HCT116 (cell line): ENCODE data around the gene MED15. TPM values are rescaled to one million over a fixed set of nuclear protein-coding genes. Genes with fewer than 3 reads are reported as not detected.

Experiments used
- ATAC-seq: fragments of 200-7000 bp; cut with Tn5 transposase; 2 replicates; pipeline ENCODE4 v1.9.1; 2020; ENCODE audit warnings: mild to moderate bottlenecking, moderate library complexity
- BruUV-seq: library from RNA; stranded (reverse); fragments of 400-500 nt; replicated peaks from 2 replicates; lab custom pipeline; 2021; lab: Mats Ljungman, UMichigan
- CTCF ChIA-PET: fragments of 300-600 bp; sonication (Branson Sonifier 250); formaldehyde crosslinking; loops from one replicate; lab custom pipeline; 2021; ENCODE audit warnings: antibody characterized with exemption; lab: Charles Lee
- POLR2A ChIA-PET: fragments of 300-600, 350-600 bp; sonication (Branson Sonifier 250); formaldehyde crosslinking; loops from one replicate; lab custom pipeline; 2021; ENCODE audit warnings: antibody characterized with exemption; lab: Charles Lee
- RAD21 ChIA-PET, 2 experiments: fragments of 300-600 bp; sonication (Branson Sonifier 250); formaldehyde crosslinking; loops; one replicate each; lab custom pipeline; 2023; ENCODE audit warnings: low total read pairs in 2 of 2; ENCODE audit not compliant: uncharacterized antibody in 2 of 2, unreplicated experiment in 2 of 2, low non-redundant PET in 1 of 2; lab: Charles Lee
- DNase-seq: peaks from one replicate; pipeline ENCODE4 v3.0.0-alpha.2; 2010; ENCODE audit warnings: low read depth, low spot score
- H2AFZ ChIP-seq: fragments of 200-600 bp; shearing (Covaris generic), sonication (generic); 2 replicates; pipeline ENCODE4 v1.6.1; 2017; ENCODE audit warnings: low read depth, mixed run types, mixed read lengths, antibody characterized with exemption, low read length; ENCODE audit not compliant: poor library complexity, severe bottlenecking
- H3K27ac ChIP-seq: 2 replicates; pipeline ENCODE4 v1.5.1; 2012; ENCODE audit warnings: low read depth, low read length
- H3K27me3 ChIP-seq: fragments of 200-600 bp; sonication (generic); 2 replicates; pipeline ENCODE4 v1.6.1; 2016; ENCODE audit warnings: mixed run types, low read length, mixed read lengths; ENCODE audit not compliant: insufficient read depth
- H3K36me3 ChIP-seq, 2 experiments: fragments of 200-500 bp in 1 of 2; fragments of 200-600 bp in 1 of 2; sonication (Bioruptor generic) in 1 of 2; sonication (generic) in 1 of 2; 2 replicates each; pipeline versions ENCODE4 v1.5.1 to v1.6.1; 2014 to 2016; ENCODE audit warnings: low read length in 2 of 2, inconsistent platforms in 1 of 2, mixed read lengths in 1 of 2, mixed run types in 1 of 2; ENCODE audit not compliant: insufficient read depth in 2 of 2, control insufficient read depth in 1 of 2
- H3K4me1 ChIP-seq, 2 experiments: fragments of 200-600 bp in 1 of 2; sonication (generic) in 1 of 2; 2 replicates each; pipeline versions ENCODE4 v1.5.1 to v1.6.1; 2012 to 2017; ENCODE audit warnings: low read length in 2 of 2, inconsistent platforms in 1 of 2, mild to moderate bottlenecking in 1 of 2, mixed read lengths in 1 of 2, mixed run types in 1 of 2, moderate library complexity in 1 of 2; ENCODE audit not compliant: insufficient read depth in 2 of 2, control insufficient read depth in 1 of 2
- H3K4me2 ChIP-seq: fragments of 200-600 bp; sonication (generic); 2 replicates; pipeline ENCODE4 v1.6.1; 2017; ENCODE audit warnings: mixed run types, low read length, mixed read lengths
- H3K4me3 ChIP-seq, 2 experiments: fragments of 200-600 bp in 1 of 2; sonication (generic) in 1 of 2; replicated peaks in 1 of 2; 2 replicates each; pipeline ENCODE4 v1.5.1; 2011 to 2016; ENCODE audit warnings: low read length in 2 of 2, control low read depth in 1 of 2, low read depth in 1 of 2, mild to moderate bottlenecking in 1 of 2, mixed read lengths in 1 of 2, mixed run types in 1 of 2
- H3K79me2 ChIP-seq: fragments of 200-600 bp; sonication (generic); 2 replicates; pipeline ENCODE4 v1.6.1; 2017; ENCODE audit warnings: mild to moderate bottlenecking, mixed run types, low read length, moderate library complexity, mixed read lengths; ENCODE audit not compliant: insufficient read depth
- H3K9ac ChIP-seq: fragments of 200-600 bp; sonication (generic); 2 replicates; pipeline ENCODE4 v1.6.1; 2016; ENCODE audit warnings: low read length, mixed read lengths
- H3K9me2 ChIP-seq: fragments of 200-600 bp; sonication (generic), shearing (Covaris generic); 2 replicates; pipeline ENCODE4 v1.6.1; 2017; ENCODE audit warnings: mixed run types, mild to moderate bottlenecking, moderate library complexity; ENCODE audit not compliant: insufficient read depth
- H3K9me3 ChIP-seq, 2 experiments: fragments of 200-500 bp in 1 of 2; fragments of 200-600 bp in 1 of 2; sonication (Bioruptor generic) in 1 of 2; sonication (generic) in 1 of 2; 2 replicates each; pipeline ENCODE4 v1.6.1; 2014 to 2017; ENCODE audit warnings: low read length in 2 of 2, mixed read lengths in 2 of 2, inconsistent platforms in 1 of 2, low read depth in 1 of 2, mild to moderate bottlenecking in 1 of 2, mixed run types in 1 of 2, moderate library complexity in 1 of 2; ENCODE audit not compliant: control insufficient read depth in 1 of 2, insufficient read depth in 1 of 2
- H4K20me1 ChIP-seq: fragments of 200-600 bp; sonication (generic), shearing (Covaris generic); 2 replicates; pipeline ENCODE4 v1.6.1; 2017; ENCODE audit warnings: mixed run types, mild to moderate bottlenecking, moderate library complexity; ENCODE audit not compliant: insufficient read depth
- CTCF ChIP-seq, 3 experiments: fragments of 200-600 bp in 1 of 3; sonication (generic) in 1 of 3; IDR thresholded peaks in 2 of 3; conservative IDR thresholded peaks in 1 of 3; 2 replicates each; pipeline ENCODE4 v1.5.1; 2012 to 2017; ENCODE audit warnings: low read depth in 2 of 3, low read length in 2 of 3, antibody characterized with exemption in 1 of 3, borderline replicate concordance in 1 of 3, control low read depth in 1 of 3, mild to moderate bottlenecking in 1 of 3, mixed read lengths in 1 of 3, mixed run types in 1 of 3, moderate library complexity in 1 of 3; ENCODE audit not compliant: insufficient read depth in 1 of 3
- EZH2 ChIP-seq: fragments of 200-600 bp; sonication (generic); IDR thresholded peaks from 2 replicates; pipeline ENCODE4 v1.6.1; 2017; ENCODE audit warnings: antibody characterized with exemption, mixed run types
- MAX ChIP-seq: IDR thresholded peaks from 2 replicates; pipeline ENCODE4 v1.6.1; 2012
- POLR2A ChIP-seq: IDR thresholded peaks from 2 replicates; pipeline ENCODE4 v1.7.0; 2011; ENCODE audit warnings: borderline replicate concordance; ENCODE audit not compliant: insufficient read depth, insufficient read length; ENCODE audit errors: extremely low read depth
- POLR2AphosphoS5 ChIP-seq: IDR thresholded peaks from 2 replicates; pipeline ENCODE4 v1.6.1; 2011; ENCODE audit warnings: mild to moderate bottlenecking, low read depth, low read length, moderate library complexity
- RAD21 ChIP-seq: IDR thresholded peaks from 2 replicates; pipeline ENCODE4 v1.6.1; 2012; ENCODE audit warnings: low read depth, mild to moderate bottlenecking
- SIN3A ChIP-seq: IDR thresholded peaks from 2 replicates; pipeline ENCODE4 v1.6.1; 2012; ENCODE audit warnings: low read depth
- TCF7L2 ChIP-seq: IDR thresholded peaks from 2 replicates; pipeline ENCODE4 v1.7.0; 2011; ENCODE audit warnings: borderline replicate concordance, inconsistent platforms; ENCODE audit not compliant: insufficient read depth, insufficient read length; ENCODE audit errors: extremely low read depth
- YY1 ChIP-seq: IDR thresholded peaks from 2 replicates; pipeline ENCODE4 v1.6.1; 2011; ENCODE audit warnings: low read length, low read depth, moderate library complexity, mild to moderate bottlenecking; ENCODE audit not compliant: insufficient replicate concordance; ENCODE audit errors: extremely low read depth
- ZFX ChIP-seq: fragments of 450-650 bp; IDR thresholded peaks from 2 replicates; pipeline ENCODE4 v1.6.1; 2017
- intact Hi-C: fragments of 100-400 bp; cut with micrococcal nuclease; formaldehyde crosslinking; loops from 2 replicates; pipeline ENCODE4 v1.10.0; 2022
- total RNA-seq: library from RNA; stranded (reverse); gene quantifications from one replicate; pipeline ENCODE4 v1.2.1, GENCODE V29; 2021; ENCODE audit not compliant: unreplicated experiment
- TF ChIP-seq, protein P1 (sequence below): IDR thresholded peaks from 2 replicates; pipeline ENCODE4 v1.6.1; 2012; ENCODE audit warnings: low read depth
- TF ChIP-seq, protein P2 (sequence below): IDR thresholded peaks from 2 replicates; pipeline ENCODE4 v1.6.1; 2012

The MED15 gene
- total RNA-seq, 1 experiment from 2014 or later: 81.3 TPM

DNA sequence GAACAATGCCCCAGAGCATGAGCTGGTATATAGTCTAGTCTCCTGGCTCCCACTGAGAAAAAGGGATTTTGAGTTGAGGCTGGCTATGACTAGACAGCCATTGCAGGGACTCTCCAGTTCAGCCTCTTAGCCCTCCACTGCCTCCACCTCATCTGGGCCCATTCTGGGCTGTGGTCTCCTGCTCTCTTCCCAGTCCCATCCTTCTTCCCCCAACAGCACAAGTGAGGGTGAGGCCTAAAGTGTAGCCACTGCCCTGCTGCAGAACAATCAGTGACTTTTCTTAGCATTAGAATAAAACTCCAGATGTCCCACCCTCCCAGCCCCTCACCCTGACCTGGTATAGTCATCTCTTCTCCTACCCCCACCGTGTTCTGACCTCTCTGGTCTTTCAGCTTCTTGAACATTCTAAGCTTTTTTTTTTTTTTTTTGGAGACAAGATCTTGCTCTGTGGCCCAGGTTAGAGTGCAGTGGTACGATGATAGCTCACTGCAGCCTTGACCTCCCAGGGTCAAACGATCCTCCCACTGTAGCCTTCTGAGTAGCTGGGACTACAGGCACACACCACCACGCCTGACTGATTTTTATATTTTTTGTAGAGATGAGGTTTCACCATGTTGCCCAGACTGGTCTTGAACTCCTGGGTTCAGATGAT lies 4.3 kb downstream of the MED15 start:
- ChIA-PET CTCF (interaction anchor here (1.1 kb wide), 1 partner anchor 52 kb away, joined by 5 read pairs; no protein-coding TSS in a partner anchor), RAD21 (no interaction called here), POLR2A (interaction anchor here (0.9 kb wide), 1 partner anchor 18 kb away, joined by 4 read pairs; no protein-coding TSS in a partner anchor)
- no peak overlapping the region for H3K4me2 ChIP-seq
- TF ChIP-seq ZFX (no peak), TCF7L2 (no peak), SIN3A (no peak), RAD21 (no peak), EZH2 (no peak), YY1 (no peak), CTCF (IDR thresholded peaks at IDR 0.05 in 2 of 3, conservative IDR thresholded peaks at IDR 0.05 in 1 of 3; ENCODE audit: borderline replicate concordance in 1 of 3, insufficient read depth in 1 of 3, low read depth in 2 of 3, low read length in 2 of 3) (no peak), MAX (no peak), POLR2A (no peak), POLR2AphosphoS5 (no peak)
- TF ChIP-seq, protein P1, sequence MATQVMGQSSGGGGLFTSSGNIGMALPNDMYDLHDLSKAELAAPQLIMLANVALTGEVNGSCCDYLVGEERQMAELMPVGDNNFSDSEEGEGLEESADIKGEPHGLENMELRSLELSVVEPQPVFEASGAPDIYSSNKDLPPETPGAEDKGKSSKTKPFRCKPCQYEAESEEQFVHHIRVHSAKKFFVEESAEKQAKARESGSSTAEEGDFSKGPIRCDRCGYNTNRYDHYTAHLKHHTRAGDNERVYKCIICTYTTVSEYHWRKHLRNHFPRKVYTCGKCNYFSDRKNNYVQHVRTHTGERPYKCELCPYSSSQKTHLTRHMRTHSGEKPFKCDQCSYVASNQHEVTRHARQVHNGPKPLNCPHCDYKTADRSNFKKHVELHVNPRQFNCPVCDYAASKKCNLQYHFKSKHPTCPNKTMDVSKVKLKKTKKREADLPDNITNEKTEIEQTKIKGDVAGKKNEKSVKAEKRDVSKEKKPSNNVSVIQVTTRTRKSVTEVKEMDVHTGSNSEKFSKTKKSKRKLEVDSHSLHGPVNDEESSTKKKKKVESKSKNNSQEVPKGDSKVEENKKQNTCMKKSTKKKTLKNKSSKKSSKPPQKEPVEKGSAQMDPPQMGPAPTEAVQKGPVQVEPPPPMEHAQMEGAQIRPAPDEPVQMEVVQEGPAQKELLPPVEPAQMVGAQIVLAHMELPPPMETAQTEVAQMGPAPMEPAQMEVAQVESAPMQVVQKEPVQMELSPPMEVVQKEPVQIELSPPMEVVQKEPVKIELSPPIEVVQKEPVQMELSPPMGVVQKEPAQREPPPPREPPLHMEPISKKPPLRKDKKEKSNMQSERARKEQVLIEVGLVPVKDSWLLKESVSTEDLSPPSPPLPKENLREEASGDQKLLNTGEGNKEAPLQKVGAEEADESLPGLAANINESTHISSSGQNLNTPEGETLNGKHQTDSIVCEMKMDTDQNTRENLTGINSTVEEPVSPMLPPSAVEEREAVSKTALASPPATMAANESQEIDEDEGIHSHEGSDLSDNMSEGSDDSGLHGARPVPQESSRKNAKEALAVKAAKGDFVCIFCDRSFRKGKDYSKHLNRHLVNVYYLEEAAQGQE: no peak
- TF ChIP-seq, protein P2, sequence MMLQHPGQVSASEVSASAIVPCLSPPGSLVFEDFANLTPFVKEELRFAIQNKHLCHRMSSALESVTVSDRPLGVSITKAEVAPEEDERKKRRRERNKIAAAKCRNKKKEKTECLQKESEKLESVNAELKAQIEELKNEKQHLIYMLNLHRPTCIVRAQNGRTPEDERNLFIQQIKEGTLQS: no peak
- H3K79me2 ChIP-seq: peaks cover 91% of the 10 kb centered on the region
- intact Hi-C loops: no loop called here
- no peaks in the 10 kb centered on the region for H3K27me3 ChIP-seq
- H3K4me3 ChIP-seq: no peak overlapping the region
- peaks cover 24 to 56% of the 10 kb centered on the region in 2 experiments for H3K4me1 ChIP-seq
- no peak for DNase-seq
- no peaks in the 10 kb centered on the region for H3K9me3 ChIP-seq
- ATAC-seq: no peak
- H4K20me1 ChIP-seq: no peaks in the 10 kb centered on the region; the same call in 1 of the 2 replicates
- no TSS peak for BruUV-seq
- H3K9me2 ChIP-seq: no peaks in the 10 kb centered on the region
- H3K27ac ChIP-seq: 0 out of 2 replicates have a peak overlapping the region, but pooled peaks have one; percentile 18
- peaks cover 0 to 6% of the 10 kb centered on the region in 2 experiments; a peak in 1 of 4 replicates for H3K36me3 ChIP-seq
- no peak overlapping the region for H3K9ac ChIP-seq
- no peak overlapping the region for H2AFZ ChIP-seq
